GM19455 (cell line): ENCODE data around the gene TRIM8.
"Not testable (repeated sequence)": the region's sequence is repeated elsewhere in the genome, so short reads cannot be mapped to it uniquely, and the experiment has no call there.

Source experiments
- ATAC-seq: cut with Tn5 transposase; IDR thresholded peaks from one replicate; pipeline ENCODE4 v1.9.1; 2021; ENCODE audit not compliant: unreplicated experiment

The TRIM8 gene

GRCh38 chr10:102691285-102692066 lies 47.2 kb downstream of the TRIM8 start:
- no peak for ATAC-seq

DNA sequence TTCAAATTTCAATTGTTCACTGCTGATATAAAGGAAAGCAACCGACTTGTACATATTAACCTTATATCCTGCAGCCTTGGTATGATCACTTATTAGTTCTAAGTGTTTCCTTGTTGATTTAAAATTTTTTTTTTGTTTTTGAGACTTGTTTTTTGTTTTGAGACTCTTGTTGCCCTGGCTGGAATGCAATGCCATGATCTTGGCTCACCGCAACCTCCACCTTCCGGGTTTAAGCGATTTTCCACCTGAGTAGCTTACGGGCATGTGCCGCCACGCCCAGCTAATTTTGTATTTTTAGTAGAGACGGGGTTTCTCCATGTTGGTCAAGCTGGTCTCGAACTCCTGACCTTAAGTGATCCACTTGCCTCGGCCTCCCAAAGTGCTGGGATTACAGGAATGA lies 51.1 kb downstream of the TRIM8 start:
- not testable (repeated sequence) for ATAC-seq

GRCh38 chr10:102696736-102697135 lies 52.5 kb downstream of the TRIM8 start:
- ATAC-seq, result no peak

DNA sequence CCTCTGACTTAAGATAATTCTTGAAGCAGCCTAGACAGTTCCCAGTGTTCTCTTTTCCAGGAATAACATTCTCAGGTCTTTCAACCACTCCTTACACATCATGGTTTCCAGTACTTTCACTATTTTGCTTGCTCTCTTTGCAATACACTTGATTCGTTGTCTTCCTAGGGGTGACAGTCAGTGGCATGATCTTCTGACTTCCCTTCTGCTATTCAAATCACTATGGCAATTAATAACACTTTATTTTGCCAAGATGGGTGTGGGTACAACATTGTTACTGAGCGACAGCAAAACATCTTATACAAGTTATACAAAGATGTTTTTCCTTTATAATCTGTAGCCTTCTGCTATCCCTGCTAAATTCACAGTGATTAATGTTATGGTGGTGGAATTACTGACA lies 54.6 kb downstream of the TRIM8 start:
- ATAC-seq, result no peak

DNA sequence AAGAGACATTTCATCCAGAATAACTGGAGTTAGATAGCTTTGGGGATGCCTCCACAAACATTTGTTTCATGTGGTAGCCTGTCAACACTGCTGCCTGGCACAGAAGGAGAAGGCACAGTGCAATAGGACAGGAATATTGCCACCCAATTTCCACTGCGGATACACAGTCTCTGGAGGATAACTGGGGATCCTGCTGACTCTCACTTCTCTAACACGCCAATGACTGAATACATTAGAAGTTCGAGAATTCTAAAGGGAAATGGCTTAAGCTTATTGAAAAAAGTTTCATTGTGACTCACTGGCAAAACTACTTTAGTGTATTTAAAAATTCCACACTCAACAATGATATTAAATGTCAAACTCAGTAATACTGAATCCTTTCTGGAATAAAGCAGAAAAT lies 57.0 kb downstream of the TRIM8 start:
- no peak for ATAC-seq

GRCh38 chr10:102701796-102702195 lies 57.5 kb downstream of the TRIM8 start:
- ATAC-seq, result no peak

DNA sequence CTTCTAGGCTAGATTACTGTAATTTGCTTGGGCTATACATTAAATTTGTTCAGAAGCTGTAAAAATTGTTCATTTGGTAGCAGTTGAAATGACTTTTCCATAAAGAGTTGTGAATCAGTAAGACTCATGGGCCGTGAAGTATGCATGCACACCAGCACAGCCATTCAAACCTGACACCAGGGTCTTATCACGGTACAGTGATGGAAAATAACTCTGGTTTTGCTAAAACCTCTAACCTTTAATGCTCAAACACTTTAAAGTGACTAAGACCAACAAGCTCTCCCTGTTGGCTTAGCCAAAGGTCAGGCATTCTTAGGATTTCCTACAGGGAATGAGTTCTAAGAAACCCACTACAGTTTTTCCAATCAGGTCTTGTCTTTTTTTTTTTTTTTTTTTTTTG lies 58.5 kb downstream of the TRIM8 start:
- ATAC-seq, result no peak

- ATAC-seq, result no peak
These were observed 60.6 kb downstream of the TRIM8 start for GRCh38 chr10:102704915-102705314.

DNA sequence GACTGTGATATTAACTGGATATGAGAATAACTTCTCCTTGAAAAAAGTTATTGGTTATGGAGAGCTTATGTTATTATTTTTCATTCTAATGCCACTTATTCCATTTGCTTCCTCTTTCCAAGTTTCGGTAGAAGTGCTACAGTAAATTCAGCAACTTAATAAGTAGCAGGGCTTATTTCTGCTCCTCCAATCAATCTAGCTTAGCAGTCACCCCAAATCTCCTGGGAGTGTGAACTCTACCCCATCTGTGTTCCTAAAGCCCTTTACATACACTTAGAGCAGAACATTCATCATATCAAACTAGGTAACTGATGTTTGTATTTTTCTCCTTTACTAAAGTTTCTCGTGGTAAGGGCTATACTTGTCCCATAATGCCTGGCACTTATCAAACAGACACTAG lies 61.3 kb downstream of the TRIM8 start:
- no peak for ATAC-seq
